Measurements from ENCODE around the gene TUFM. TPM values are rescaled to one million over a fixed set of nuclear protein-coding genes. Genes with fewer than 3 reads are reported as not detected.
A peak's percentile ranks its signal among the peaks of the same experiment; 100 is the strongest.
"Not testable (repeated sequence)": the region's sequence is repeated elsewhere in the genome, so short reads cannot be mapped to it uniquely, and the experiment has no call there.

Gene TUFM
- 100 to 1,000 TPM; 167 to 183 TPM for total RNA-seq
- long read RNA-seq, transcript TUFM-201 (10 exons, 2,071 nt): major isoform, 616 of 660 reads
- long read RNA-seq, partial matches to known transcripts: 22 of 660 reads
- long read RNA-seq, other reads (novel, unspliced or antisense): 22 of 660 reads

- peak; percentile 97 to 98 for ATAC-seq
- DNase-seq: peak; percentile 98
- intact Hi-C loops (cut with DNase I): loop anchor here in 1 of 2 donors (10.0 kb wide), 1 partner anchor 98 kb away; no protein-coding TSS in a partner anchor
These were observed at the start of gene TUFM for GRCh38 chr16:28846080-28846932. Gene TUFM (minus strand): TSS chr16:28846348. CDS start chr16:28846269, 79 bp downstream.

GRCh38 chr16:28895609-28896008 is 49.5 kb upstream of the TUFM start:
- intact Hi-C loops (cut with DNase I): no loop called here
- no peak for ATAC-seq
- no peak for DNase-seq

GRCh38 chr16:28893291-28893690 is 47.1 kb upstream of the TUFM start:
- ATAC-seq: no peak
- intact Hi-C loops (cut with DNase I): no loop called here

GRCh38 chr16:28891964-28892890 is 46.1 kb upstream of the TUFM start:
- intact Hi-C loops (cut with DNase I): no loop called here
- ATAC-seq: no peak
- DNase-seq: no peak

More at GRCh38 chr16:28893291-28893690, 47.1 kb upstream of the TUFM start:
- DNase-seq: no peak

- intact Hi-C loops (cut with DNase I); DNase-seq; ATAC-seq: not testable (repeated sequence)
These were observed 44.2 kb upstream of the TUFM start for GRCh38 chr16:28890355-28890754.

GRCh38 chr16:28886945-28887344 is 40.8 kb upstream of the TUFM start:
- DNase-seq: no peak
- ATAC-seq: no peak
- intact Hi-C loops (cut with DNase I): no loop called here

- no peak for ATAC-seq
- intact Hi-C loops (cut with DNase I): no loop called here
- DNase-seq: no peak
These were observed 37.9 kb upstream of the TUFM start for GRCh38 chr16:28884045-28884444.

- intact Hi-C loops (cut with DNase I): no loop called here
- no peak for ATAC-seq
- no peak for DNase-seq
These were observed 37.3 kb upstream of the TUFM start for GRCh38 chr16:28883221-28883996.

GRCh38 chr16:28882551-28883160 is 36.5 kb upstream of the TUFM start:
- no peak for DNase-seq
- no peak for ATAC-seq
- intact Hi-C loops (cut with DNase I): no loop called here

- intact Hi-C loops (cut with DNase I): not testable (repeated sequence)
These were observed 35.4 kb upstream of the TUFM start for GRCh38 chr16:28881565-28881964.

GRCh38 chr16:28880955-28881354 is 34.8 kb upstream of the TUFM start:
- ATAC-seq: no peak
- intact Hi-C loops (cut with DNase I): no loop called here

More at GRCh38 chr16:28881565-28881964, 35.4 kb upstream of the TUFM start:
- not testable (repeated sequence) for DNase-seq, ATAC-seq

GRCh38 chr16:28880589-28880915 is 34.4 kb upstream of the TUFM start:
- no peak for ATAC-seq
- intact Hi-C loops (cut with DNase I): no loop called here
- no peak for DNase-seq

More at GRCh38 chr16:28880955-28881354, 34.8 kb upstream of the TUFM start:
- no peak for DNase-seq

- DNase-seq (peak; percentile 92), ATAC-seq (peak; percentile 96 to 98)
- intact Hi-C loops (cut with DNase I): no loop called here
These were observed 33.9 kb upstream of the TUFM start for GRCh38 chr16:28879841-28880588.

- DNase-seq (peak; percentile 40), ATAC-seq (peak; percentile 35 to 52)
- intact Hi-C loops (cut with DNase I): no loop called here
These were observed 33.2 kb upstream of the TUFM start for GRCh38 chr16:28879261-28879840.

- intact Hi-C loops (cut with DNase I): no loop called here
- ATAC-seq: no peak
- DNase-seq: no peak
These were observed 32.2 kb upstream of the TUFM start, which contains the start of gene ATP2A1 for GRCh38 chr16:28878083-28878926. Gene ATP2A1 (plus strand): TSS chr16:28878488. CDS start chr16:28878672, 184 bp downstream.

GRCh38 chr16:28877655-28878000 is 31.5 kb upstream of the TUFM start:
- ATAC-seq: no peak
- intact Hi-C loops (cut with DNase I): no loop called here

More at GRCh38 chr16:28877655-28878000, 31.5 kb upstream of the TUFM start:
- DNase-seq: no peak

Measured in left cardiac atrium (tissue), 4 donors.